Purkinje cell (primary cell): Measurements from ENCODE around the gene POU2F1. TPM values are rescaled to one million over a fixed set of nuclear protein-coding genes. Genes with fewer than 3 reads are reported as not detected.

Experiments used
- polyA plus RNA-seq: library from polyadenylated mRNA; unstranded; fragments of >200 nt; fragmentation: Nextera tagmentation; gene quantifications from 2 replicates; pipeline ENCODE4 v1.2.1, GENCODE V29; 2014

Gene POU2F1
- 4.7 and 6.4 TPM in 2 replicates for polyA plus RNA-seq

DNA sequence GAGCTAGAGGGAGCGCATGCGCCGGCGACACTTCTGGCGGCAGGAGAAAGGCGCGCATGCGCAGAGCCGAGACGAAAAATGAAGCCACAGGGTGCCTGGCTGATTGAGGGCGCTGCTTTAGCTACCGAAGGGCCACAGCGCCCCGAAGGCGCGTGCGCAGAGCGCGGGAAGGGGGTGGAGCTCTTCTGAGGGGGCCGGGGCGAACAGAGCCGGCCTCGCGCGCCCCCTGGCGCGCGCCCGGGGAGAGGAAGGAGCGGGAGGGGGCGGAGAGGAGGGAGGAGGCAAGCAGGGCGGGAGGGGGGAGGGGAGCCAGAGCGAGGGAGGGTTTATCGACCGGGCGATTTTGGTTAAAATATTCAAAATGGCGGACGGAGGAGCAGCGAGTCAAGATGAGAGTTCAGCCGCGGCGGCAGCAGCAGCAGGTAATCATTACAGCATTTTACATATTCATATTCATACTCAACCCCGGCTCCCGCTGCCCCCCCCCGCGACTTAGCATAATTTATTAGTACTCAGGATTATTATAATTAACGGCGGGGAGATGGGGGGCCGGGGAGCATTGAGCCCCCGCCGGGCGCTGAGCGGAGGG, at the start of gene POU2F1:
TSS of gene POU2F1 (plus strand) at position 350 of the 589 bp plus-strand sequence. CDS start at position 362, 12 bp downstream.

Other genes starting within 250 kb of the POU2F1 start
- 10.8 and 14.1 TPM in 2 replicates for gene ILDR2, start 245.3 kb upstream of the POU2F1 start, polyA plus RNA-seq
- 4.6 and 5.4 TPM in 2 replicates for gene MAEL, start 231.6 kb upstream of the POU2F1 start, polyA plus RNA-seq
- gene GPA33, start 130.5 kb upstream of the POU2F1 start, polyA plus RNA-seq, result 0.15 TPM in 1 of 2 replicates, not detected in the other
- not detected in 2 replicates for gene STYXL2, start 126.8 kb upstream of the POU2F1 start, polyA plus RNA-seq